Measurements from ENCODE around the gene SIRT2.

The SIRT2 gene

DNA sequence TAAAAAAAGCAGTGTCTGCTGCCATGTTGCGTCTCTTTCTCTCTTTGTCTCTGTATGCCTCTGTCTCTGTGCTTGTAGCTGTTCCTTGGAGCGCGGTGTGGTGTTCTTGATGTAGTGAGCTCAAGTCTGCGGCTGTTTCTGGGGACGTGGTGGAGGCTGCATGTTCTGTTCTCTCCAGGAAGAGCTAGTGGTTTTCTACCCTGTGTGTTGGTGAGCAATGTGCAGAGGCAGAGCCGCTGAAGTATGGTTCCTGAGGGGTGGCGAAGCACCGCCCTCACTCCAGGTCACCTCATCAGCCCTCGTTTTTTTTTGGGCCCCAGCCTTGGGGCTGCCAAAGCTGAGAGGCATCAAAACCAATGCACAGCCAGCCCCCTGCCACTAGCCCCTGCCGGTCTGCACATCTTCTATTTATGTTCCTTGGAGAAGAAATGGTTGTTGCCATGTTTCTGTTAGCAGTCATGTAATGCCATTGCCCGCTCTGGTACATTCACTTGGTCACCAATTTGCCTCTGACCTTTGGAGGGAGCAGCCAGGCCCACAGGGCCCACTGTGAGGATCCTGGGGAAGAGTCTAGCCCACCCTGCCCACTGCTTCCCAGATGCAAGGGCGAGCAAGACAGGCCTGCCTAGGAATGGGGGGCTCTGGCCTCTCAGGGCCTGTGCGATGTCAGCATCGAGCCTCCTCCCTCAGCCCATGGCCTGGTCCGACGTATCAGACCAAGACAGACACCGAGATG lies 56.8 kb downstream of the SIRT2 start:
- TF ChIP-seq ARNT (IDR thresholded peaks at IDR 0.05) (no peak), CTBP1 (IDR thresholded peaks at IDR 0.05; ENCODE audit: borderline replicate concordance) (no peak), SP1 (IDR thresholded peaks at IDR 0.05) (no peak), TARDBP (IDR thresholded peaks at IDR 0.05) (no peak), FOXA1 (IDR thresholded peaks at IDR 0.05) (no peak), LEF1 (IDR thresholded peaks at IDR 0.05; ENCODE audit: borderline replicate concordance) (no peak), SUZ12 (IDR thresholded peaks at IDR 0.05) (no peak), NFRKB (IDR thresholded peaks at IDR 0.05) (no peak), FOXM1 (IDR thresholded peaks at IDR 0.05; ENCODE audit: borderline replicate concordance) (no peak), BHLHE40 (IDR thresholded peaks at IDR 0.05; ENCODE audit: borderline replicate concordance) (no peak), ZNF384 (IDR thresholded peaks at IDR 0.05) (no peak), HDGF (IDR thresholded peaks at IDR 0.05; ENCODE audit: borderline replicate concordance) (no peak), FOXK2 (IDR thresholded peaks at IDR 0.05) (no peak)
- DNase-seq (ENCODE audit: extremely low spot score), result no peak
- ChIA-PET POLR2A (interaction anchor here (2.2 kb wide), 1 partner anchor 11 kb away, joined by 7 read pairs; the partner anchor contains the start of gene ECH1), CTCF (no interaction called here)

- DNase-seq (ENCODE audit: extremely low spot score), result no peak
- ChIA-PET POLR2A (interaction anchor here (2.2 kb wide), 1 partner anchor 10 kb away, joined by 7 read pairs; the partner anchor contains the start of gene ECH1), CTCF (no interaction called here)
- TF ChIP-seq ZNF384 (IDR thresholded peaks at IDR 0.05), result no peak
- no peak for TF ChIP-seq ARNT (IDR thresholded peaks at IDR 0.05)
- TF ChIP-seq FOXM1 (IDR thresholded peaks at IDR 0.05; ENCODE audit: borderline replicate concordance), result no peak
- TF ChIP-seq SP1 (IDR thresholded peaks at IDR 0.05), result no peak
- no peak for TF ChIP-seq PKNOX1 (IDR thresholded peaks at IDR 0.05)
- no peak for TF ChIP-seq HDGF (IDR thresholded peaks at IDR 0.05; ENCODE audit: borderline replicate concordance)
- no peak for TF ChIP-seq FOXK2 (IDR thresholded peaks at IDR 0.05)
- no peak for TF ChIP-seq CTBP1 (IDR thresholded peaks at IDR 0.05; ENCODE audit: borderline replicate concordance)
- TF ChIP-seq SUZ12 (IDR thresholded peaks at IDR 0.05), result no peak
- no peak for TF ChIP-seq NFRKB (IDR thresholded peaks at IDR 0.05)
- TF ChIP-seq BHLHE40 (IDR thresholded peaks at IDR 0.05; ENCODE audit: borderline replicate concordance), result no peak
- no peak for TF ChIP-seq ELF4 (IDR thresholded peaks at IDR 0.05)
- no peak for TF ChIP-seq TARDBP (IDR thresholded peaks at IDR 0.05)
- TF ChIP-seq L3MBTL2 (conservative IDR thresholded peaks at IDR 0.05), result no peak
- TF ChIP-seq FOXA1 (IDR thresholded peaks at IDR 0.05), result no peak
- TF ChIP-seq LEF1 (IDR thresholded peaks at IDR 0.05; ENCODE audit: borderline replicate concordance), result no peak
Observed at GRCh38 chr19:38841787-38842438, 57.5 kb downstream of the SIRT2 start.

- POLR2A ChIA-PET, result interaction anchor here (2.2 kb wide), 1 partner anchor 10 kb away, joined by 7 read pairs; the partner anchor contains the start of gene ECH1
- DNase-seq (ENCODE audit: extremely low spot score), result no peak
- CTCF ChIA-PET, result no interaction called here
- no peak for TF ChIP-seq BHLHE40 (IDR thresholded peaks at IDR 0.05; ENCODE audit: borderline replicate concordance)
Observed at GRCh38 chr19:38841180-38841766, 58.1 kb downstream of the SIRT2 start.

DNA sequence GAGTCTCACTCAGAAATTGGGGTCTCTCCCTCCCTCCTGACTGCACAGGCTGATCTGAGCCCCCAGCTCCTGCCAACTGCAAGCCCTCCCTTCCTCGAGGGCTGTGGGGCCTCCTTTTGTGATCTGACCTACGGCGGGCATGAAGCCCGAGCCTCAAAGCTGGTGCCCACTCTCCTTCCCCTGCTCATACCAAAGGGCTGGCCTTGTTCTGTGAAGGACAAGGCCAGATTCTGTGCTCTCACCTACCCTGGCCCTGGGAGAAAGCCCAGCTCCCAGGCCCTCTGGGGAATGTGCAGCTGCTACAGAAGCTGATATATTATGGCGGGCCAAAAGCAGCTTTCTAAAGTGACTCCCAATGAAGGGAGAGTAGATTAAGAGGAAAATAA lies 58.8 kb downstream of the SIRT2 start:
- ChIA-PET POLR2A (interaction anchor here (2.2 kb wide), 1 partner anchor 9 kb away, joined by 7 read pairs; the partner anchor contains the start of gene ECH1), CTCF (no interaction called here)
- TF ChIP-seq L3MBTL2 (conservative IDR thresholded peaks at IDR 0.05), result no peak
- no peak for TF ChIP-seq ZNF384 (IDR thresholded peaks at IDR 0.05)
- TF ChIP-seq ELF4 (IDR thresholded peaks at IDR 0.05), result no peak
- TF ChIP-seq SUZ12 (IDR thresholded peaks at IDR 0.05), result no peak
- TF ChIP-seq BHLHE40 (IDR thresholded peaks at IDR 0.05; ENCODE audit: borderline replicate concordance), result no peak
- no peak for DNase-seq (ENCODE audit: extremely low spot score)

GRCh38 chr19:38839816-38840582 lies 59.4 kb downstream of the SIRT2 start:
- no peak for TF ChIP-seq SP1 (IDR thresholded peaks at IDR 0.05)
- no peak for TF ChIP-seq BHLHE40 (IDR thresholded peaks at IDR 0.05; ENCODE audit: borderline replicate concordance)
- no peak for TF ChIP-seq CTBP1 (IDR thresholded peaks at IDR 0.05; ENCODE audit: borderline replicate concordance)
- TF ChIP-seq FOXK2 (IDR thresholded peaks at IDR 0.05), result no peak
- TF ChIP-seq PKNOX1 (IDR thresholded peaks at IDR 0.05), result no peak
- no peak for TF ChIP-seq ELF4 (IDR thresholded peaks at IDR 0.05)
- TF ChIP-seq FOXA1 (IDR thresholded peaks at IDR 0.05), result no peak
- no peak for TF ChIP-seq ARNT (IDR thresholded peaks at IDR 0.05)
- no peak for TF ChIP-seq NFRKB (IDR thresholded peaks at IDR 0.05)
- no peak for TF ChIP-seq SUZ12 (IDR thresholded peaks at IDR 0.05)
- TF ChIP-seq HDGF (IDR thresholded peaks at IDR 0.05; ENCODE audit: borderline replicate concordance), result no peak
- TF ChIP-seq ZNF384 (IDR thresholded peaks at IDR 0.05), result no peak
- TF ChIP-seq TARDBP (IDR thresholded peaks at IDR 0.05), result no peak
- TF ChIP-seq FOXM1 (IDR thresholded peaks at IDR 0.05; ENCODE audit: borderline replicate concordance), result no peak
- no peak for TF ChIP-seq L3MBTL2 (conservative IDR thresholded peaks at IDR 0.05)
- POLR2A ChIA-PET, result interaction anchor here (3.3 kb wide), 1 partner anchor 9 kb away, joined by 23 read pairs; no protein-coding TSS in a partner anchor
- DNase-seq (ENCODE audit: extremely low spot score), result no peak
- CTCF ChIA-PET, result no interaction called here

All from HEK293T (cell line).